K562 (cell line): Measurements from ENCODE around the gene LENEP. TPM values are rescaled to one million over a fixed set of nuclear protein-coding genes. Genes with fewer than 3 reads are reported as not detected.
A peak's percentile ranks its signal among the peaks of the same experiment; 100 is the strongest.

Experiments
- BACH1 ChIP-seq: fragments of 200-800 bp; sonication (Bioruptor generic); IDR thresholded peaks from 2 replicates; pipeline ENCODE4 v1.6.1; 2016; ENCODE audit warnings: missing genetic modification characterization, missing compliant biosample characterization
- BCOR ChIP-seq: fragments of 450-650 bp; IDR thresholded peaks from 2 replicates; pipeline ENCODE4 v1.6.1; 2016
- DPF2 ChIP-seq: fragments of 450-650 bp; IDR thresholded peaks from 2 replicates; pipeline ENCODE4 v1.6.1; 2016
- ETV5 ChIP-seq: sonication (generic); formaldehyde crosslinking; IDR thresholded peaks from 2 replicates; pipeline ENCODE4 v1.4.0; 2020; ENCODE audit warnings: low read depth, mild to moderate bottlenecking, missing genetic modification reagents
- GABPB1 ChIP-seq: sonication (generic); formaldehyde crosslinking; IDR thresholded peaks from 2 replicates; pipeline ENCODE4 v1.8.0; 2022; ENCODE audit warnings: mild to moderate bottlenecking, missing genetic modification reagents
- JUND ChIP-seq, 2 experiments: IDR thresholded peaks; 2 replicates in 1 of 2; 3 replicates in 1 of 2; pipeline ENCODE4 v1.6.1; 2011; ENCODE audit warnings: borderline replicate concordance in 2 of 2, low read depth in 2 of 2, low read length in 2 of 2, improper control_type of control experiment in 1 of 2, missing biosample characterization in 1 of 2, missing genetic modification characterization in 1 of 2, missing genetic modification reagents in 1 of 2
- POLR3A ChIP-seq: IDR thresholded peaks from 2 replicates; pipeline ENCODE4 v1.6.1; 2011; ENCODE audit warnings: borderline replicate concordance, mild to moderate bottlenecking, moderate library complexity; ENCODE audit not compliant: insufficient read length, insufficient read depth; ENCODE audit errors: extremely low read depth
- RFX7 ChIP-seq: fragments of 250-450 bp; sonication (Bioruptor Pico); IDR thresholded peaks from 2 replicates; pipeline ENCODE4 v1.5.1; 2021; ENCODE audit warnings: mild to moderate bottlenecking
- SLC30A9 ChIP-seq: fragments of 250-450 bp; sonication (Bioruptor Pico); IDR thresholded peaks from 2 replicates; pipeline ENCODE4 v1.8.0; 2022; ENCODE audit warnings: mild to moderate bottlenecking, moderate library complexity
- SMAD1 ChIP-seq: fragments of 150-350 bp; IDR thresholded peaks from 2 replicates; pipeline ENCODE4 v1.6.1; 2014; ENCODE audit warnings: low read length, low read depth; ENCODE audit not compliant: partially characterized antibody
- TEAD2 ChIP-seq: fragments of 450-650 bp; IDR thresholded peaks from 2 replicates; pipeline ENCODE4 v1.6.1; 2016; ENCODE audit warnings: missing genetic modification characterization, control low read depth, missing compliant biosample characterization
- ZNF174 ChIP-seq: fragments of 250-450 bp; sonication (Bioruptor Pico); IDR thresholded peaks from 2 replicates; pipeline ENCODE4 v1.4.0; 2020; ENCODE audit warnings: mild to moderate bottlenecking
- ZNF282 ChIP-seq: sonication (generic); formaldehyde crosslinking; IDR thresholded peaks from 2 replicates; pipeline ENCODE4 v1.8.1; 2023; ENCODE audit warnings: missing genetic modification reagents
- ZNF696 ChIP-seq: fragments of 250-450 bp; sonication (Bioruptor Pico); conservative IDR thresholded peaks from 2 replicates; pipeline ENCODE4 v1.4.0; 2020; ENCODE audit warnings: mild to moderate bottlenecking, moderate library complexity
- polyA plus RNA-seq, 8 experiments: library from polyadenylated mRNA; depleted of rRNA in 4 of 8; stranded (reverse) in 5 of 8; unstranded in 3 of 8; fragments of >200 nt; fragmentation: Nextera tagmentation in 2 of 8; fragmentation: Illumina TruSeq in 1 of 8; extraction: Ambion mirVana in 2 of 8; extraction: Trizol in 1 of 8; gene quantifications; 2 replicates each; pipeline versions ENCODE4 v1.2.1 to v1.2.3, GENCODE V29; 2011 to 2014; ENCODE audit warnings: inconsistent platforms in 1 of 8, missing spikeins in 1 of 8
- total RNA-seq, 7 experiments: library from RNA; depleted of rRNA in 6 of 7; stranded (reverse); fragments of >200 nt in 6 of 7; fragmentation: Illumina TruSeq in 2 of 7; extraction: Trizol in 2 of 7; gene quantifications; 2 replicates each; pipeline versions ENCODE4 v1.2.1 to v1.2.3, GENCODE V29; 2011 to 2021; ENCODE audit warnings: low replicate concordance in 1 of 7
- TF ChIP-seq, protein P1 (sequence below): IDR thresholded peaks from 2 replicates; pipeline ENCODE4 v1.6.1; 2011; ENCODE audit warnings: borderline replicate concordance, low read depth, mild to moderate bottlenecking, moderate library complexity, low read length; ENCODE audit not compliant: insufficient read depth, poor library complexity, severe bottlenecking
- TF ChIP-seq, protein P2 (sequence below): sonication (generic); formaldehyde crosslinking; IDR thresholded peaks from 2 replicates; pipeline ENCODE4 v1.8.1; 2022; ENCODE audit warnings: missing genetic modification reagents
- TF ChIP-seq, protein P3 (sequence below): sonication (generic); formaldehyde crosslinking; IDR thresholded peaks from 2 replicates; pipeline ENCODE4 v1.8.0; 2022; ENCODE audit warnings: mild to moderate bottlenecking, missing genetic modification reagents
- TF ChIP-seq, protein P4 (sequence below): conservative IDR thresholded peaks from 2 replicates; pipeline ENCODE4 v1.6.1; 2011; ENCODE audit warnings: low read depth, mild to moderate bottlenecking, low read length; ENCODE audit not compliant: control insufficient read depth

The LENEP gene
- total and polyA plus RNA-seq, 9 of the 15 experiments (the other 6 are each of a cell fraction or from before 2014, with no cell fraction given) = 0.23 to 0.87 (median 0.67) TPM; not detected in 5

DNA sequence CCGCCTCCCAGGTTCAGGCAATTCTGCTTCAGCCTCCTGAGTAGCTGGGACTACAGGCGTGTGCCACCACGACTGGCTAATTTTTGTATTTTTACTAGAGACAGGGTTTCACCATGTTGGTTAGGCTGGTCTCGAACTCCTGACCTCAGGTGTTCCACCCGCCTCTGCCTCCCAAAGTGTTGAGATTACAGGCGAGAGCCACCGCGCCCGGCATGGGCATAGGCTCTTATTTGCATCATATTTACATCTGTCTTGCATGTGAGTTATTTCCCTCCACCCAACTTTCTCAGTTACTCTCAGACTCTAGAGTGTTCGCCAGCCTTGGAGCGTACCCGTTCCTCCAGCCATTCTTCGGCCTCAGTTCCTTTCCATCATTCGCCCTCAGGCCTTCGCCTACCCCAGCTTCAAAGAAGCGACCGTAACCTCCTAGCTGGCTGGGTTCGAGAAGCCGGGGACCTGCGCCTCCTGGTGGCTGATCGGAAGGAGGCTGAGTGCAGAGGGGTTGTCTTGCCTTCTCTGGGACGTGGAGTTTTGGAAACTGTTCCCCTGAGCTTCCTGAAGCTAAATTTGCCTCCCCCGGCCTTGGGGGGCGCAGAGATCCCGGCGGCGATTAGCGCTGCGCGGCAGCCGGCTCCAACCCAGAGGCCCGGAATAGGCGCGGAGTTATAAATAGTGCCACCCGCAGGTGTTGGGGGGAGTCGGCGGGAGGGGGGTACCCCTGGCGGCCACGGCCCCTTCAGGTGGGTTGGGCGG lies 5.6 kb downstream of the LENEP start (continued):
- TF ChIP-seq, protein P1, sequence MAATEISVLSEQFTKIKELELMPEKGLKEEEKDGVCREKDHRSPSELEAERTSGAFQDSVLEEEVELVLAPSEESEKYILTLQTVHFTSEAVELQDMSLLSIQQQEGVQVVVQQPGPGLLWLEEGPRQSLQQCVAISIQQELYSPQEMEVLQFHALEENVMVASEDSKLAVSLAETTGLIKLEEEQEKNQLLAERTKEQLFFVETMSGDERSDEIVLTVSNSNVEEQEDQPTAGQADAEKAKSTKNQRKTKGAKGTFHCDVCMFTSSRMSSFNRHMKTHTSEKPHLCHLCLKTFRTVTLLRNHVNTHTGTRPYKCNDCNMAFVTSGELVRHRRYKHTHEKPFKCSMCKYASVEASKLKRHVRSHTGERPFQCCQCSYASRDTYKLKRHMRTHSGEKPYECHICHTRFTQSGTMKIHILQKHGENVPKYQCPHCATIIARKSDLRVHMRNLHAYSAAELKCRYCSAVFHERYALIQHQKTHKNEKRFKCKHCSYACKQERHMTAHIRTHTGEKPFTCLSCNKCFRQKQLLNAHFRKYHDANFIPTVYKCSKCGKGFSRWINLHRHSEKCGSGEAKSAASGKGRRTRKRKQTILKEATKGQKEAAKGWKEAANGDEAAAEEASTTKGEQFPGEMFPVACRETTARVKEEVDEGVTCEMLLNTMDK = peak; percentile 39
- TF ChIP-seq SMAD1 (no peak), ZNF174 (CRISPR knock-in tag) (no peak), ZNF282 (CRISPR knock-in tag) (no peak), BCOR (0 out of 2 replicates have a peak, but pooled peaks have one; percentile 9), ZNF696 (no peak), RFX7 (CRISPR knock-in tag) (no peak), SLC30A9 (CRISPR knock-in tag) (no peak), GABPB1 (CRISPR knock-in tag) (no peak; the same call in 1 of the 2 replicates), JUND (IDR thresholded peaks at IDR 0.05; ENCODE audit: borderline replicate concordance, low read depth, low read length) (peak; percentile 53; the same call in 1 of the 2 replicates), JUND (tag; IDR thresholded peaks at IDR 0.05; ENCODE audit: borderline replicate concordance, low read depth, low read length) (peak; percentile 46; the same call in 1 of the 3 replicates), POLR3A (no peak), ETV5 (CRISPR knock-in tag) (peak; percentile 44; the same call in 1 of the 2 replicates), DPF2 (peak; percentile 43), TEAD2 (tag) (no peak), BACH1 (tag) (no peak)
- TF ChIP-seq, protein P2, sequence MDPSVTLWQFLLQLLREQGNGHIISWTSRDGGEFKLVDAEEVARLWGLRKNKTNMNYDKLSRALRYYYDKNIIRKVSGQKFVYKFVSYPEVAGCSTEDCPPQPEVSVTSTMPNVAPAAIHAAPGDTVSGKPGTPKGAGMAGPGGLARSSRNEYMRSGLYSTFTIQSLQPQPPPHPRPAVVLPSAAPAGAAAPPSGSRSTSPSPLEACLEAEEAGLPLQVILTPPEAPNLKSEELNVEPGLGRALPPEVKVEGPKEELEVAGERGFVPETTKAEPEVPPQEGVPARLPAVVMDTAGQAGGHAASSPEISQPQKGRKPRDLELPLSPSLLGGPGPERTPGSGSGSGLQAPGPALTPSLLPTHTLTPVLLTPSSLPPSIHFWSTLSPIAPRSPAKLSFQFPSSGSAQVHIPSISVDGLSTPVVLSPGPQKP (CRISPR knock-in tag) = no peak
- TF ChIP-seq, protein P3, sequence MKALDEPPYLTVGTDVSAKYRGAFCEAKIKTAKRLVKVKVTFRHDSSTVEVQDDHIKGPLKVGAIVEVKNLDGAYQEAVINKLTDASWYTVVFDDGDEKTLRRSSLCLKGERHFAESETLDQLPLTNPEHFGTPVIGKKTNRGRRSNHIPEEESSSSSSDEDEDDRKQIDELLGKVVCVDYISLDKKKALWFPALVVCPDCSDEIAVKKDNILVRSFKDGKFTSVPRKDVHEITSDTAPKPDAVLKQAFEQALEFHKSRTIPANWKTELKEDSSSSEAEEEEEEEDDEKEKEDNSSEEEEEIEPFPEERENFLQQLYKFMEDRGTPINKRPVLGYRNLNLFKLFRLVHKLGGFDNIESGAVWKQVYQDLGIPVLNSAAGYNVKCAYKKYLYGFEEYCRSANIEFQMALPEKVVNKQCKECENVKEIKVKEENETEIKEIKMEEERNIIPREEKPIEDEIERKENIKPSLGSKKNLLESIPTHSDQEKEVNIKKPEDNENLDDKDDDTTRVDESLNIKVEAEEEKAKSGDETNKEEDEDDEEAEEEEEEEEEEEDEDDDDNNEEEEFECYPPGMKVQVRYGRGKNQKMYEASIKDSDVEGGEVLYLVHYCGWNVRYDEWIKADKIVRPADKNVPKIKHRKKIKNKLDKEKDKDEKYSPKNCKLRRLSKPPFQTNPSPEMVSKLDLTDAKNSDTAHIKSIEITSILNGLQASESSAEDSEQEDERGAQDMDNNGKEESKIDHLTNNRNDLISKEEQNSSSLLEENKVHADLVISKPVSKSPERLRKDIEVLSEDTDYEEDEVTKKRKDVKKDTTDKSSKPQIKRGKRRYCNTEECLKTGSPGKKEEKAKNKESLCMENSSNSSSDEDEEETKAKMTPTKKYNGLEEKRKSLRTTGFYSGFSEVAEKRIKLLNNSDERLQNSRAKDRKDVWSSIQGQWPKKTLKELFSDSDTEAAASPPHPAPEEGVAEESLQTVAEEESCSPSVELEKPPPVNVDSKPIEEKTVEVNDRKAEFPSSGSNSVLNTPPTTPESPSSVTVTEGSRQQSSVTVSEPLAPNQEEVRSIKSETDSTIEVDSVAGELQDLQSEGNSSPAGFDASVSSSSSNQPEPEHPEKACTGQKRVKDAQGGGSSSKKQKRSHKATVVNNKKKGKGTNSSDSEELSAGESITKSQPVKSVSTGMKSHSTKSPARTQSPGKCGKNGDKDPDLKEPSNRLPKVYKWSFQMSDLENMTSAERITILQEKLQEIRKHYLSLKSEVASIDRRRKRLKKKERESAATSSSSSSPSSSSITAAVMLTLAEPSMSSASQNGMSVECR (CRISPR knock-in tag) = 0 out of 2 replicates have a peak, but pooled peaks have one; percentile 43
- TF ChIP-seq, protein P4, sequence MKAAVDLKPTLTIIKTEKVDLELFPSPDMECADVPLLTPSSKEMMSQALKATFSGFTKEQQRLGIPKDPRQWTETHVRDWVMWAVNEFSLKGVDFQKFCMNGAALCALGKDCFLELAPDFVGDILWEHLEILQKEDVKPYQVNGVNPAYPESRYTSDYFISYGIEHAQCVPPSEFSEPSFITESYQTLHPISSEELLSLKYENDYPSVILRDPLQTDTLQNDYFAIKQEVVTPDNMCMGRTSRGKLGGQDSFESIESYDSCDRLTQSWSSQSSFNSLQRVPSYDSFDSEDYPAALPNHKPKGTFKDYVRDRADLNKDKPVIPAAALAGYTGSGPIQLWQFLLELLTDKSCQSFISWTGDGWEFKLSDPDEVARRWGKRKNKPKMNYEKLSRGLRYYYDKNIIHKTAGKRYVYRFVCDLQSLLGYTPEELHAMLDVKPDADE = no peak; the same call in 1 of the 2 replicates
